AG08395 (cell line): Measurements from ENCODE around the gene DEFB123.

Experiments used
- DNase-seq: peaks from one replicate; pipeline ENCODE4 v3.0.0; 2012; ENCODE audit warnings: mixed read lengths, low spot score

The DEFB123 gene

DNA sequence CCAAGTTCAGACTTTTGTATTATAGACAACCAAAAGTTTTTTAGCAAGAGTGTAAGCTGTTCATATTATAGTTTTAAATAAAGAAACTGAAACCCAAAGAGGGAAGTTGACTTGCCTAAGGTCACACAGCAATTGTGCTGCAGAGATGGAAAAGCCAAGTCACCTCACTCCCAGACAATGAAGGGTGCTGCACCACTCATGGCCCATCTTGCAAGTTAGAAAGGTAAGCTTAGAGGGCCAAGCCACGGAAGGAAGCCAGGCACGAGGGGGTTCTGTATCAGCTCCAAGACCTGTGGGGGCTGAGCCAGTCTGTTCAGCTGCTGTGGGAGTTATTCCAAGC is 33.6 kb downstream of the DEFB123 start:
- DNase-seq, result no peak

DNA sequence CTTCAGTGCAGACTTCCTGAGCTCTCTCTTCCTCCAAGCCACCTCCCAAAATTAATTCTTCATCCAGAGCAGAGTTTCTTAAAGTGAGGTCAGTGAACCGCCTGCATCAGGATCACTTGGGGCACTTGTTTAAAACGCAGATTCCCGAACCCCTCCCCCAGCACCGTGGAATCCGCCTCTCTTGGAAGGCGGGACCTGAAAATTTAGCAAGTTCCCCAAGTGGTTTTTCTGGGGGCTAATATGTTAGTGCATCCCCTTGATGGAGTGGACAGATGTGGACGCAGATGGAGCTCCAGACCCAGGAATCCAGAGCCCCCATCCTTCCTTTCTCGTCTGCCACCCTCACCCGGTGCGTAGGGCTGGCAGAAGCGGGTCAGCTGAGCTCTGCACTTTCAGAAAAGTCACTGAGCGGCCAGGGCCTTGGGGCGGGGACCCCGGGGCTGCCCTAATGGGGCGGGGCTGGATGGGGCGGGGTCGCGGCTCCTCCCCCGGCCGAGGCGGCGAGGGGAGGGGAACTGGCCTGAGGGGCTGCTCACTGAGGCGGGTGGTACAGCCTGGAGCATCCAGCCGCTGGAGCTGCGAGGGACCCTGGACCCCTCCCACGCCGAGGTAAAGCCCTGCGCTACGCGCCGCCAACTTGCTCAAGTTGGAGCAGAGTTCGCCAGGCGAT is 34.5 kb downstream of the DEFB123 start, which contains the start of the genes DEFB124 and REM1:
Gene DEFB124 (minus strand): TSS at position 370 of the 670 bp plus-strand sequence. CDS start 2,114 bp downstream, outside the sequence.
Gene REM1 (plus strand): TSS at position 531 of the 670 bp plus-strand sequence. CDS start 1,158 bp downstream, outside the sequence.
- no peak for DNase-seq

DNA sequence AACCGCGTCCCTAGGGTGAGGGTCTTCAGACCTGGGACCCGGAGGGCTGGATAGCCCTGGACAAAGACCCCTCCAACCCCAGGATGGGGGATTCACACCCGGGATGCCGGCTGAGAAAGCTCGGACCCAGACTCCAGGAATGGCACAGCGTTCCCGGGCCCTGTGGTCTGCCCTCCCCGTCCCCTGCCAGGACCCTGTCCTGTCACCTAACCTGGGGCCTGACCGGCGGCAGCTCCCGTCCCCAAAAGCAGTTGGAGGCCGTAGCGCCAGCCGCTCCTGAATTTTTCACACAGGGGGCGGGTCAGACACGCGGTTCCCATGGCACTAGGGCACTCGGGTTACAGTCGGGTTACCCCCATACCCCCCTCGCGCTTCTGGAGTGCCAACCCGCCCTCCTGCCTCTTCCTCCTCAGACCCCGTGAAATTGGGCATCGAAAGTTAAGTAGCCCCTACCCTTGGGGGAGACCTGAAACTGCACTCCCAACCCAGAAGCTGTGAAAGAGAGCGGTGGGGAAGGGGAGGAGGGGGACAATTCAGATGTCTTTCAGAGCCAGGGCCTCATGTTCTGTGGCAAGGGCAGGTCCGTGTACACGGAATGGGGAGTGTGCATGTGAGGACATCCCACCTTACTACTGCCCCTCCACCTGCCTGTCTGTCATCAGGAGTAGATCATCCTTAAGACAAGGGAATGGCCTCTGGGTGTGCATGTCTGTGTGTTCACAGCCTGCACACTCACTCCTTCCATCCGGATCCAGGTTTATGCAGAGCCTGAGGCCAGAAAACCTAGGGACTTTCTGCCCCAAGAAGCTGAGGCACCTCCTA is 35.3 kb downstream of the DEFB123 start:
- no peak for DNase-seq

DNA sequence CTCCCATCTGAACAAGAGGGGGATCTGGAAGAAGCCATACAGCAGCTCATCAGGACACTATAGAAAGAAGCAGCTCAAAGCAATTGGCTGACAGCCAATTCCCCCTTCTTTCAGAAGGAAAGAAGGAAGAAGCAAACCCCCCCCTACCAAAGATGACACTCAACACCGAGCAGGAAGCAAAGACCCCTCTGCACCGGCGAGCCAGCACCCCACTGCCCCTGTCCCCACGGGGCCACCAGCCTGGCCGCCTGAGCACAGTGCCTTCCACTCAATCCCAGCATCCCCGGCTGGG is 35.8 kb downstream of the DEFB123 start:
- DNase-seq, result no peak

DNA sequence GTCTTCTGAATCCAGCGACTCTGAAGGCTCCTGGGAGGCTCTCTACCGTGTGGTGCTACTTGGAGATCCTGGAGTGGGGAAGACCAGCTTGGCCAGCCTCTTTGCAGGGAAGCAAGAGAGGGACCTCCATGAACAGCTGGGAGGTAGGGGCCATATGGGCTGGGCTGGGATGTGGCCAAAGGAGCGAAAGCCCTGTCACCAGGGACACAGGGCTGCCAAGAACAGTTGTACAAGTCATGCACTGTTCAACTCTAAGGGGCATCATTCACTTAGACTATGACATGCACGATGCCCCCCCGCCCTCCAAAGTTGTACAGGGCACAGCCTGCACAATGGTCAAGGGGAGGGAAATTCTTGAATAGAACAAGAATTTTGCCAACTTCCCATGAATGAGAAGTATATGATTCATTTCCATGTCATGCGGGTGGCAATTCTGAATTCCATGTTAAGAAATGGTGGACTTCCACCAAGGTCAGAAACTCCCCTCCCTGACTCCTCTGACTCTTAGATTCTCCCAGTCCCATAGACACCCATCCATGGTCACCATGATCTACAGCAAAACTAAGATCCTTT is 36.3 kb downstream of the DEFB123 start:
- no peak for DNase-seq

DNA sequence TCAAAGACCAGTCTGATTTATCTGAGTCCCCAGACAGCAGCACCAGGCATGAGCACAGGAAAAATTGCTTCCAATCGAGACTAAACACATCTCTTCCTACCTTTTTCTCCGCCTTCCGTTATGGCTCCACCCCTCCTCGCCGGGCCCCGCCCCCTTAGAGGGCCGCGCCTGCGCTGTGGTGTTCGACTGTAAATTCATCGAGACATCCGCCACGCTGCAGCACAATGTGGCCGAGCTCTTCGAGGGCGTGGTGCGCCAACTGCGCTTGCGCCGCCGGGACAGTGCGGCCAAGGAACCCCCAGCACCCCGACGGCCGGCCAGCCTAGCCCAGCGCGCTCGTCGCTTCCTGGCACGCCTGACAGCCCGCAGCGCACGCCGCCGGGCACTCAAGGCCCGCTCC is 43.6 kb downstream of the DEFB123 start:
- no peak for DNase-seq

DNA sequence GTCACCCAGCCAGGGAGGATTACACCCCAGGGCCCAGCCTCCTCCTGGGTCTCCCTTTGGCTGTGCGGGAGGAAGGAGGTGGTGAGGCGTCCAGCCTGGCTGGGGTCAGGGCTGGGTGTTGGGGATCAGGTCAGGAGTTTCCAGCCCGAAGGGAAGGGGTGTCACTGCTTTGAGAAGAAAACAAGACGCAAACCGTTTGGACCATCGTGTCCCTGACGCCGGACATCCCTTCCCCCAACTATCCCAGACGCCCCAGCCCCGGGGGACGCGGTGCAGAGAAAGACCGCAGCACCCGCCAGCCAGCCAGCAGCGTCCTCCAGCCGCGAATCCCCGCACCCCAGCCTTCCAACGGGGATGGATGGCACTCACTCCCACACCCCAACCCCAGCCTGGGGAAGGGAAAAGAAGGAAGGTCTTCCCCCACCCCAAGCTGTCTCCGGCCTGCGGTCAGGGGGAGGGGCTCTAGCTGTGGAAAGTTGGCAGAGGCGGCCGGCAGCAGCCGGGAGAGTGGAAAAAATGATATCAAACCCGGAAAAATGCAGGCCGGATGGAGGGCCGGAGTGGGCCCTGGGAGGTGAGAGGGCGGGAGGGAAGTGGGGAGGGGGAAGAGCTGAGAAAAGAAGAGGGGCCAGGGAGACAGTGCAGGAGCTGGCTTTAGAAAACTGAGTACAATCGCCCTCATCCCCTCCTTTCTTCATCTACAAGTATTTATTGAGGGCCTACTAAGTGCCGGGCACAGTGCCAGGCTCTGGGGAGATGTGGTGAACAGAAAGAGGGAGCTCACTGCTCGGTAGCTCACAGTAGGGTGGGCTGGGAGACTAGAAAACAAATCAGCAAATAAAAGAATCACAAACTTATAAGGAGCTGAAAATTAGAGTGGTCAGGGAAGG is 45.3 kb downstream of the DEFB123 start:
- DNase-seq, result peak; percentile 76

DNA sequence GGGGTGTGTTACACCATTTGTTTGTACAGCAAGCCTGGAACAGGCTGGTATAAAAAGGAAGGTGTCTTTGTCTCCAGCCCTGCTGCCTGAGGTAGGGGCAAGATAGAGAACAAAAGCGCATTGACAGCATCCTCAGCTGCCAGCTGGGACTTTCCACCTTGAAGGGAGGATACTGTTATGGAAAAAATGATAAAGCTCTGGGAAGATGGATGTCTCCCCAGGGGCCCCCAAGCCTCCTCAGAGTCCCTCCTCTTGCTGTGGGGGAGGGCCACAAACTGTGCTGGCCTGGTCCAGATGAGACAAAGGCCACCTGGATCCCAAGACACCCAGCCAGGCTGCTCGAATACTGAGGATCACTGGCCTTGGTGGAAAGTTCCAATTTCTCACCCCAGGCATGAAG is 47.7 kb downstream of the DEFB123 start:
- no peak for DNase-seq

DNA sequence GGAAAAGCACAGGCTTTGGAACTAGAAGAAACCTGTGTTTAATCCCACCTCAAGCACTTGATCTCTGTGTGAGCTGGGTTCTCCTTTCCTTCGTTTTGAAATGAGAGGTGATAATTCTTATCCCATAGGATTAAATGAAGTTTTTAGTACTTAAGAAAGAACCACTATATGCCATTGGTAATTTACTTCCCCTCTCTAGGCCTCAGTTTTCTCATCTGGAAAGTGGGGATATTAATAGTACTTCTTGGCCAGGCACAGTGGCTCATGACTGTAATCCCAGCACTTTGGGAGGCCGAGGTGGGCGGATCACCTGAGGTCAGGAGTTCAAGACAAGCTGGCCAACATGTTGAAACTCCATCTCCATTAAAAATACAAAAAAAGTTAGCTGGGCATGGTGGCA is 48.7 kb downstream of the DEFB123 start:
- DNase-seq, result no peak

DNA sequence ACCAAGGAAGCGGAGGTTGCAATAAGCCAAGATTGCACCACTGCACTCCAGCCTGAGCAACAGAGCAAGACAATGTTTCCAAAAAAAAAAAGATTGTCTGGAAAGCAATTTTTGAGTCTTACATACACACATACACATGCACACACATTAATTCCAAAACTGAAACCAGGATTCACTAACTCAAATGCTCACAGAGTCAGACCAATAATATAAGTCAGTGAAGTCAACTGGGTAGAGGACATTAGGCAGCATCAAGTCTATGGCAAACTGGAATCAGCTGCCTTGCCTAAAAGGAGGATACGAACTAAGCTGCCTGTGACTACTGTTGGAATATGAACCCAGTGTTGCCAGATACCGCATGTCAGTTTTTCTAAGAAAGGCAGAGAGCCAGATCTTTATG is 50.3 kb downstream of the DEFB123 start:
- no peak for DNase-seq

DNA sequence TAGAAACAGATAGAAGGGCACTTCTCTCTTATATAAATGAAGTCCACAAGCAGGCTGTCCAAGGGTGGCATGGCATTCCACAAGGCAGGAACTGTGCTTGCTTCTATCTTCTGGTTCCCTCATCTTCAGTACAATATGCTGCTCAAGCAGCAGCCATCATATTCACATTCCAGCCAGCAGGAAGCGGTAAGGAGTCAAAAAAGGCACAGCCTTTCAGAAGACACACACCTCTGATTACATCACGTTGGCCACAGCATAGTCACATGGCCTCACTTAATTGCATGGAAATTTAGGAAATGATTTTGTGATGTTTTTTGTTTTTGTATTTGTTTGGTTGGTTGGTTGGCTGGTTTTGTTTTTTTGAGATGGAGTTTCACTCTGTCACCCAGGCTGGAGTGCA is 53.7 kb downstream of the DEFB123 start:
- peak; percentile 52 for DNase-seq

DNA sequence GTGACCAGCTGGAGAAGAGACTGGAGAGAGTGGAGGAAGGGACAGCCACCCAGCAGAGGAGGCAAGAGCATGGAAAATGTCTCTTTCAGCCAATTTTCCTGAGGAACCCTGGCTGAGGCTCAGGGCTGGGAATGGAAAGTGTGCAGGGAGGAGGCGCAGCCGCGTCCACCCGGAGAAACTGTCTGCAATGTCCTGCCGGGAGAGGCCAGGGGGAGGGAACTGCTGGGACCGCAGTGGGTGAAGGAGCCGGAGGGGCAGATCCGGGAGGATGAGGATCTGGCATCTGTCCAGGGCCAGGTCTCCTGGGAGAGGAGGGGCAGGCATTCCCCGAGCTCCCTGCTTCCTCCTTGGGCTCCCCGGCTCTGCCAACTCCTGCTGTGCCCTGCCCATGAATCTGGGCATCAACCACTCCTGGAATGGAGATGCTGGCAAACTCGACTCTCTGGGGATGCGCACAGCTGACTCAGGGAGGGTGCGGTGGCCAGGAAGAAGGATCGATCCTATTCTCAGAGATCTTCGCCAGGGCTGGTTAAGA is 56.4 kb downstream of the DEFB123 start:
- peak; percentile 62 for DNase-seq

DNA sequence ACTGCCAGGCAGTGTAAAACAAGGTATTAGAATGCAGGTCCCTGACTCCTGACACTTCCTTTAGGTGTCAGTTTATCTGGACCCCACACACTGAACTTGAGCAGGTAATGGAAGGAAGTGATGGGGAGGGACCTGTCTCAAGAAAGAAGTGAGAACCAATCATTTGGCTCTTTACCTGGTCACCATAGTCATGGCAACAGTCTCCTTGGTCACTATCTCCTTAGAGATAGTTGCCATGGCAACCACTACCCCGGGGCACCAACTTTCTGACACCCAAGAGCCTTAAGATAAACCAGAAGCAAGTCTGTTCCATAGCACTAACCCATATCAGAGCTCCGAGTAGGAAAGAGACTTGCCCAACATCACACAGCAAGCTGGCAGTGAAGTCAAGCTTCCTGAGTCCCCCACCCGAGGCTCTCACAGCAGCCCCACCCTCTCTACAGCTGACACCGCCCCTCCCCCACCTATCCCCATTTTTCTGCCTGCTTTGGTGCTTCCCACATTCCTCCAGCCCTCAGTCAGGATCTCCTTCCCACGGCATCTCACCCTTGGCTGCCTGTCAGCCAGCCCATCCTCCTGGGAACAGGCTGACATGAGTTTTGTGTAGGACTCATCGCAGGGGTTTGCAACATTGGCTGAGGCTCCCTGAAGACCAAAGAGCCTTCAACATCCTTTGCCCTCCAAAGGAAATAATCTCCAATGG is 57.6 kb downstream of the DEFB123 start:
- peak; percentile 80 for DNase-seq
